HG02610 (cell line): ENCODE data around the gene SESN3.
"Not testable (repeated sequence)": the region's sequence is repeated elsewhere in the genome, so short reads cannot be mapped to it uniquely, and the experiment has no call there.

Source experiments
- ATAC-seq: cut with Tn5 transposase; IDR thresholded peaks from one replicate; pipeline ENCODE4 v1.9.1; 2021; ENCODE audit warnings: mild to moderate bottlenecking, moderate library complexity; ENCODE audit not compliant: unreplicated experiment

The SESN3 gene

DNA sequence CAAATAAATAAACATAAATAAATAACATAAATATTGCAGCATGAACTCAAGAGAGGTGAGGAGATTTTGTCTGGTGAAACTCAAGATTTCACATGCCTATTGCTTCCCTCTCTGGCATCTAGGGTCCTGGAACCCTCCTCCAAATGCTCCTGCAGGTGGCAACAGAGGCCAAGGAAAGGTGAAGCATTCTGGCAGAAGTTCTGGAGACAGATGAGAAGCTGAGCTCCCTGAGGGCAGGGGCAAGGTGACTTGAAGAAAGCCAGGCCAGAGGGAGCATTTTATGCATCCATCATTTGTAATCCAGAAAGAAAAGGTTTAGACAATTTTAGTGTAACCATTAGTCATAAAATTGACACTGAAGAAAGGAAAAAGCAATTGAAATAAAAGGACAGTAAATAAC, 76.5 kb downstream of the SESN3 start:
- no peak for ATAC-seq

DNA sequence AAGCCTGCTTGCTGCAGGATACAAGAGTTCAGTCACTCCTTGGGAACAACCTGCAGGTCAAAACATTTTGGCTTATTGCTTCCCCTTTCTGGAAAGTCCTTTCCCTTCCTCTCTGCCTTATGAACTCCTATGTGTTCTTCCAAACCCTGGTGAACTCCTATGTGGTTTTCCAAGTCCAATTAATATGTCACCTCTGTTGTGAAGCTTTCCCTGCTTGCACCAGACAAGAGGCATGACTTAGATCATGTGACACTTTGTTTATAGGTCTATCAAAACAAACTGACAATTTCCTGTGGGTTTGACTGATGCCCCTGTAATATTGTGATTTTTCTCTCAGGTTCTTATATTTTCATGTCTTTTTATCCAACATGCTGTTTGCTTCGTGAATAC, 77.2 kb downstream of the SESN3 start:
- ATAC-seq, result no peak

DNA sequence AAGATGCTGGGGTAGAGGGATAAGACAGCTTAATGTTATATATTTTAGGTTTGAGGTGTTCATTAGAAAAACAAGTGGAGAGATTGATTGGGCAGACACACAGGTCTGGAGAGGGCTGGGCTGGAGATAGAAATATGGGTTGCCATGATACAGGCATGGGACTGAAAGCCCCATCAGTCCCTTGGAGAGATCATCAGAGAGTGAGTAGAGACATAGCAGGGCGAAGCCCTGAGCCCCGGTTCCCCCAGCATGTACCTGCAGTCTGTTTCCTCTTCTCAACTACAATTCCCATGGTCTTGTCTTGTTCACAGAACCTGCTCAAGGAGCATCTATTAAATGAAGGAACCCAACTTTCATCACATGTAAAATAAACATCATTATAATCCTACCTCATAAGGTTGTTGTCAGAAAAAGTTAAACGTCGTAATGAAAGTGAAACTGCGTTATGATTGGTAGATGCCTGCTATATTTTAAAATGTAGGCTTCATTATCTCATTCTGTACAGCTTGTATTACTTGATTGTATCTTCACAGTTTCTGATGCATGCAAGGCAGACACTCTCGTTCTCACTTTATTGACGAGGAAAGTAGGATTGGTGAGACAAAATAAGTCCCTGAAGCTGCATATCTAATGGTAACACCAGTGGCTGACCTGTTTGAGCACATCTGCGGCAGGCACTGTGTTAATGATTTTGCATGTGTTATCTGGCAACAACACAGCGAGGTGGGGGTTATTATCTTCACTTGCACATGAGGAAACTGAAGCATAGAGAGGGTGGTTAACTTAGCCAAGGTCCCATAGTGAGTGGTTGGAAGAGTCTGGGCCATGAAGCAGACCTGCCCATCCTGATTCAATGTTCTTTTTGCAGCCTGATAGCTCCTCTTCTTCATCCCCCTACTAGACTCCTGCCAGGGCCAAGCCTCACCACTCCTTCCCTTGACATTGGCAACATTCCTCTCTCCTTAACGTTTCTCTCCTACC, 77.8 kb downstream of the SESN3 start:
- no peak for ATAC-seq

DNA sequence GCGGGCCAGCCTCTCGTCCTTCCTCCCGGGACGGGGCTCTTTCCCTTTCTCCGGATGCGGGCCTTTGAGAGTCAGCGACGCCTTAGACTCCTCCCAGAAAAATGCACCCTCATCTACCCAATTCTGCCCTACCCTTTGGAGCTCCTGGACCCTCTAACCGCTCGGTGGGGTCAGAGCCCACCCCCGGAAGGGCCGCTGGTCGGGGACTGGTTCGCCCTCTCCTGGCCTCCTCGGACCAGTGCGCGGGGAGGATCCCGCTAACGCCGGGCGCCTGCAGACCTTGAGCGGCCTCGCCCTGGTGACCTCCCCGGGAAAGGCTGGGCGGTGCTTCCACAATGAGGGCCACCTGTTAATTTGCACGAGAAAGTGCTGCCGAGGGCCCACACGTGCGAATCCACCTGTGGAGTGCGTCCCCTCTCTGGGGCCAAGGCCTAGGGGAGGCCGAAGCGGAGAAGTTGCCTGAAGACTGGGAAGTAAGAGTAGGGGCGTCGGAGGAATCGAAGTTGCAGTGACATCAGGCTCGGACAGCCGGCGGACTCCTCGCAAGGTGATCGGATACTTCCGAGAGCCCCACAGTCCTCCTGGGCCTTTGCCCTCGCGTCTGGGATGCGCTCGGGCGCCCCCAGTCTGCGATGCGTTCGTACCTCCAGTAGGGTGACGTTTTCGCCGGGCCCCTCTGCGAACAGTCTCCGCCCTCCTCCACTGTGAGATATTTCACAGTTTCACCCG, 79.9 kb downstream of the SESN3 start:
- peak; percentile 87 for ATAC-seq

DNA sequence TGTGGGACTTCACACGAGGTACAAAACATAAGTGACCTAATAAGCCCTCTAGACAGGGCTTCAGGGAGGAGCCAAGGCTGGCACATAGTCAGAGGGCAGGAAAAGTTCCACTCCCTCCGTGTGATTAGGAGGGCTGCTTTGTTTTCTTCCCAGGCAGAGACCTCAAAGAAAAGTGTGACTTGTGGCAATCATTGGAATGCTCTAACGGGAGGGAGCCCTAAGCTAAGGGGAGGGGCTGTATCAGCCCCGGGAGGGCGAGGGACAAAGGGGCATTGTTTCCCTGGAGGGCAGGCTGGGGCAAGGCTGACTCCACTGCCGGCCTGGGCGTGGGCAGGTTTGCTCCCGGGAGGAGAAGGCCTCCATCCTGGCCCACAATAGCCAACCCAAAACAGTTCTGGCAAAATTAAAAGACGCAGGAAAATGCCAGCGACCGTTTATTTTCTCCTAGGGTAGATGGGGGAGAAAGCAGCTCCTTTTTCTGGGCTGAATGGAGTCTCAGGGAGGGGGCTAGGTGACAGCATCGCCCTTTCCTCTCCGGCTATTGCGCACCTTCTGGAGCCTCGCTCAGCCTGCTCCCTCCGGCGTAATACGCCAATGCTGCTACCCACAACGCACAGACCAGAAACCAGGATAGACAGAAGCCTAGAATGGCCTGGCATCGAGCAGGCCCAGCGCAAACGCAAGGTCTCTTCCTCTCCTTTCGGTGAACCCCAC, 81.2 kb downstream of the SESN3 start:
- ATAC-seq, result no peak

DNA sequence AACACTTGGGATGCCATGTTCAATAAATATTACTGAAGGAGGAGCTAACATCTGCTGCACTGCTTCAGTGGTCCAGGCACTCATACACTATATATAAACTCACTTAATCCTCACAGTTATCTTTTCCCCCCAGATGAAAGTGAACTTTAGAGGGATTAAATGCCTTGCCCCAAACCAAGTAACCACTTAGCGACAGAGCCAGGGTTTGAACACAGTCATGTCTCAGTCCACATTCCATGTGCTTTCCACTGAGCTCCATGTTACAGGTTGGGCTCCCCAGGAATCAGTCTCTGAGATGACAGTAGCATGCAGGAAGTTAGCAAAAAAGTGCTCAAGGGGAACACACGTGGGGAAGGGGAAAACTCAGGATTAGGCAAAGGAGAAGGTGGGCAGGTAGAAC, 82.1 kb downstream of the SESN3 start:
- ATAC-seq, result no peak

DNA sequence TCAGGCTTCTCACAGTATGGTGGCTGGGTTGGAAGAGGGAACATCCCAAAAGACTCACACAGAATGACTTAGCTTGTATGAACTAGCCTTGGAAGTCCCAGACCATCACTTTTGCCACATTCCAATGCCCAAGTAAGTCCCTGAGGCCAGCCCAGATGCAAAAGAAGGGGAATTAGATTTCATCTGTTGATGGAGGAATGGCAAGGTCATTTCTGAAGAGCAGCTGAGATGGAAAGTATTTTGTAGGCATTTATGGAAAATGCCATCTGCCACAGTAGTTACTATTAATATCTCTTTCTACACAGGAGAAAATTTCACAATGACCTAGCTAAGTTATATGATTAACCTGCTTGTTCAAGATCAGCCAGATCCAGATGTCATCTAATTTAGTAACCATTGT, 82.6 kb downstream of the SESN3 start:
- ATAC-seq, result no peak

DNA sequence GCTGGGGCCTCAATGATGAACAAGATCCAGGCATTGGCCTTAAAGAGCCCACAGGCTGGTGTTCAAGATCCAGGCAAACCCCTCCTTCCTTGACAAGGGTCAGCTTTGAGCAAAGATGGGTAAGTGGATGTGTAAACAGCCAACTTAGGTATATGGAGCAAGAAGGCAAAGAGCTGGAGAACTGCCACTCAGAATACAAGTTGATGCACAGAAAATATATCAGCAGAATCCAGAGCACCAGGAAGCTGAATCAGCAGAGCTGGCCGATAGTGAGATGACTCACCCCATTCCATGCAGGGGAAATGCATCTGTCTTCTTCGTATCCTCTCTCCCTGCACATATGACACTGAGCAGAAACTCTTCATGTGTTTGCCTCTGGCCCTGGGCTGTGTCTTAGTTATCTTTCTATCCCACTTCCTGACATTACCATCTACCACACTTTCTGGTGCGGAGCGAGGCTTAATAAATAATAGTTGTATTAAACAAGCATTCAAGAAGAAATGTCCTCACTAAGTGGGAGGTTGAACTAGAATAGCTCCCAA, 83.6 kb downstream of the SESN3 start:
- no peak for ATAC-seq

DNA sequence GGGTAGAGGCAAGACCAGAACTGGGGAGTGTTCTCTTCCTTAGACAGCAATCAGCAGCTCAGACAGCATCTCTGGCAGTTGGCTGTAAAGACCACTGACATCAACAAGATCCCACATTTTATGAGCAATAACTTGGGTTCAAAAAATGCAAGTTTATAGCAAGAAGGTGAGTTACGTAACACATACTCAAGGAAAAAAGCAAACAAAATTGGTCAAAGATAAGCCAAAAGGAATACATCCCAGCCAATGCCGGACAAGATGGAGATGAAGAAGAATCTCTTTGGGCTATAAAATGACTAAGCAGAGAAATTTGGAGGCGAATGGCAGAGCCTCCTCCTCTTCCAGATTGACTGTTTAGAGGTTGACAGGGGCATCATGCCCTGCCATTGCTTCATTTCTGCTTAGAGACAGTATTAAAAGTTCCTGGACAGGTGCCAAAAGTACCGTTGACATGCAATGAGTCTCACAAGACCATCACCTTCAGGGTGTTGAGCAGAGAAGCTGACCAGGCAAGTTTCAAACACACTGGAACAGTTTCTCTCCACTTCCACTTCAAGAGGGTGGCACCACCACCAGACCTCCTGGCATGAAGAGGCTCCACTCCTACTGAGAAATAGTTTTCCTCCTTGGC, 85.5 kb downstream of the SESN3 start:
- ATAC-seq, result no peak

DNA sequence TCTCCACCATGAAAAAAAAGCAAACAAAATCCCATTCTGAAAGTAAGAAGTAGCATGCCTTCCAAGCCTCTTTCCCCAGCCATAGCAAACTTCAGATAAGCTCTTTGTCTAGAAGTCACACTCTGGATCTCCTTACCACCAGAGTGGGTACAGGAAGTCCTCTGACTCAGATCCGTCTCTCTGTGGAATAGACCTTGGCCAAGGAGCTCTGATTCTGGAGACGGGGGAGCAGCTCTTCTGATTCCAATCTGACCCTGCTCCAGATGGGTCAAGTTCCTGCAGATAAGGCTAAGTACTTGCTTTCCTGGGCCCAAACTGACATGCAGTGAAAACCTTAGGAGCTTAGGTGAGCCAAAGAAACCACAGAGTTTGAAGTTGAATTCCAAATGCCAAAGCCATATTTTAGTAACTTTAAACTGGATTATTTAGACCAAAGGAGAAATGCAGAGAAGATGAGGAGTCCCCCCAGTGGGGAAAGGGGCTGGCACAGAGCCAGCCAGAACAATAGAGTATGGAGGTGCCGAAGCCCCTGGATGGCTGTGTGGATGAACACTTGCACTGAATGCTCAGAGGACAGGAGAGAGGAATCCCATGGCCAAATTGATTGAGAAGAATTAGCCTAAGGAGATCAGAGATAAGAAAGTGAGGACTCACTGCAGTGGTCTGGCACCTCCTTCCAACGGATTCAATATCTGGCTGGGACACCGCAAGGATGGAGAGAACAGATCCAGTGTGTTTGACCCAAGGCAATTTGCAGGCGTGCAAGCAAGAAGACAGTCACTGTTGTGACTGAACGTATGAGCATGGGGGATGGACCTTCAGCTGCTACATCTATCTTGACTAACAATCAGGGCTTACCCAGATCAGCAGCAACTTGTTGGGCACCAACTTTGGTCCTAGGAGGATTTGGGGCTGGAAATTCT, 86.4 kb downstream of the SESN3 start:
- no peak for ATAC-seq

DNA sequence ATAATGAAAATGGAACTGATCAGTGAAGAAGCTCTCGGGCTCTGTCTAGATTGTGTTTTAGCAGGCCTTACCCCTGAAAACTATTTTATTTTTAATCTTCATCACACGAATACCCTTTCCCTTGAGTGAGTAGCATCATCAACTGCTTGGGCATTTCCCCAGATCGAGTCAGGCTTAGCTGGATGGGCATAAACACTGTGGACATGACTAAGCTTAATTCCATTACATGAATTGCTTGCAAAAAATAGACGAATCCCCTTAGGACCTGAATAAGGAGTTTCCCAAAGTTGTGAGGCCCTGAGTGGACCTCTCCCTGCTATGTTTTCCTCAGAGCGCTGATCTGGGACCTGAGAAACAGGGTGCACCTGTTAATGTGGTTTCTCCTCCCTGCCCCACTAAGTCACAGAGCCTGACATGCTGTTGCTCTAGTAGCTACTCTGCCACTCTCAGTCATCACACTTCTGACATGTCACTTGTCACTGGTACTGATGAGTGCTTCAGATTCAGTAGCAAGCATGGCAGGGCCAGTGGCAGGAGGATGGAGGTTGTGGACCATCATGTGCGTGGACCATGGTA, 87.8 kb downstream of the SESN3 start:
- ATAC-seq, result no peak

DNA sequence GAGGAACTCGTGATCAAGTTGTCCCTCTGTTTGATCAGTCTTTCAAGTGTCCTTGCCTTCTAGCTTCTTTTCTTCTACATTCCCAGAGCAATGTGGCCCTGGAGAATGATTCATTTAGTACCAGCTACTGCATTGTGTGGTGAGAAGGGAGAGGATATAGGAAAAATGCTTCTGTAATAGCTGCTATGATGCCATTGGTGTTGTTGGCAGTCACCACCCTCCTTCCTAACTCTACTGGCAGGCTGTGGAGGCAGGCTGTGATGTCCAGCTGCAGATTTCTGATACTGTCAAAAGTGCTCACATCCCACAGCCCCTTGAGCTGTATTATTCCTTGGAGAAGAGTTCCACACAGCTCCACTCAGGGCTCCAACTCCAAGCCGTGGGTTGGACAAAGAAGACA, 88.6 kb downstream of the SESN3 start:
- ATAC-seq, result no peak

DNA sequence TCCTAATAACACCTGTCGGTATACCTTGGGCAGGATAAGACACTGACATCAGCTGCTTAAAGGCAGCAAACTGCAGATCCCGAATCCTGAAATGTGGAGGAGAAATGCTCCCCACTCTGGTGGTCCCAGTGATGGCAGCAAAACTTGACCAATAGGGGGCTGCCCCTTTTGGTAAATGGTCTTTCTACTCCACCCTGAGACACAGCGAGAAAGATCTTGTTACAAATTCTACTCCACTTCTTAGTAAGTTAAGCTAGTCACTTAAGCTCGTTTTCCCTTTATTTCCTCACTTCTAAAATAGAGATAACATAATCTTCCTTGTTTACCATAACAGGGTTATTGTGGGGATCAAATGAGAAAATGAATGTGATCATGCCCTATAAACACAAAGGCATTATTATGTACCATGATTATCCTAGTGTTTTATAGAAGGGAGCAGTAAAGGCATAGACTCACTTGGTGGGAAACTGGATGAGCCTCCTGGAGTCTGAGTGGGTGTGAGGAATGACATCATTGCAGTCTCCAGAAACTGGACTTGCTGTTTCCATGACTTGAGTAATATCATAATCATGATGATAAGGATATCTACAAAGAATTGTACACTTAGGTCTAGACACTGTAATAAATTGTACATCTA, 90.5 kb downstream of the SESN3 start:
- no peak for ATAC-seq

DNA sequence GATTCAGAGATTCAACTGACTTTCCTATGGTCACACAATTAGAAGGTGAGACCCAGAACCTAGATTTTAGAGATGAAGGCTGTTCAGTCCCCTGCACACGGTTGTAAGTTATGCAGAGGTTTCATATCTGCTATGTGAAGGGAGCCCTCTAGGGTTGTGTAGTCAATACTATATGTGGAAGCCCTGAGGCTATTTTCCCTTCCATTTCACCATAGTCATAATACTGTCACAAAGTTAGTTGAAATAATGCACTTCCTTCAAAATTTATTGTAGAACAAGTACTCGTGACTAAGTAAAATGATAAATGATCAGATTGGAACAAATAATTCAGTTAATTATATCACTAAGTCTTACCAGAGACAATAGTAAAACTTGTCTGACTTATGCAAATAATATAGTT, 92.6 kb downstream of the SESN3 start:
- peak; percentile 73 for ATAC-seq

DNA sequence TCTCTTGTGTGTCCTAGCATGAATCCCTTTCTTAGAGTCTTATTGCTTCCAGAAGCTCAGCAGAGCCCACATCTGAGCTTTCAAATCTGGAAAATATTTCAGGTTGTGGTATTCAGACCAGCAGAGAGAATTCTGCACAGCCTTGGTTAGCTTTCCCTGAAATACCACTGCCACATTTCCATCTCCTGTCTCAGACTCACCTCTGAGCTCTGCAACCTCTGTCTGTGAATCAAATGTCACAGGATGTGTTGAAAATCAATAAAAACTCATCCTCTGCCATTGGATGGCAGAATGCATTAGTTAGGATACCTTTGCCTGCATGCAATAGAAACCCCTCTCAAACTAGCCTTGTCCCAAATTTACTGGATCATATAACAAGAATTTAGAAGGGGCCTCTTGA, 93.7 kb downstream of the SESN3 start:
- ATAC-seq, result no peak

DNA sequence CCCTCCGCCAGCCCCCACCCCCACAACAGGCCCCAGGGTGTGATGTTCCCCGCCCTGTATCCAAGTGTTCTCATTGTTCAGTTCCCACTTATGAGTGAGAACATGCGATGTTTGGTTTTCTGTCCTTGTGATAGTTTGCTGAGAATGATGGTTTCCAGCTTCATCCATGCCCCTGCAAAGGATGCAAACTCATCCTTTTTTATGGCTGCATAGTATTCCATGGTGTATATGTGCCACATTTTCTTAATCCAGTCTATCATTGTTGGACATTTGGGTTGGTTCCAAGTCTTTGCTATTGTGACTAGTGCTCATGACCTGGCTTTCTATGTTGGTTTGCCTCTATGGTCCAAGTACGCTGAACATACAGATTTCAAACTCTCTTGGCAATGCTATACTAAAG, 94.3 kb downstream of the SESN3 start:
- ATAC-seq, result not testable (repeated sequence)

DNA sequence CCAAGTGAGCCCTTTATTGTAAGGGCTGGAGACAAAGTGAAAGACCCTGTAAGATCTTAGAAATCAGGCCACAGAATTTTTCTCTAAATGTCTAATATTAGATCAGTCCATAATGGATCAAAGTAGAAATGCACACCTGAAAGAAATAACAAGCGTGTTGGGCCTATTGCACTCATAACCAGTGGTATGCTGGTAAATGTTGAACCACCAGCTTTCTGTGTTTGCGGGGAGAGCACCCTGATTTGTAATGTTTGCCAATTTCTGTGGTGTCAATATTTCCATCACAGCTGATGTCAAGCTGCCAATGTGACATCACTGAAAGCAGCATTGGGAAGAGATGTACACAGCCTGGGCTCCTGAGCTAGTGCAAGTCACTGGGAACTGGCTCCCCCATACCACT, 95.1 kb downstream of the SESN3 start:
- ATAC-seq, result no peak

DNA sequence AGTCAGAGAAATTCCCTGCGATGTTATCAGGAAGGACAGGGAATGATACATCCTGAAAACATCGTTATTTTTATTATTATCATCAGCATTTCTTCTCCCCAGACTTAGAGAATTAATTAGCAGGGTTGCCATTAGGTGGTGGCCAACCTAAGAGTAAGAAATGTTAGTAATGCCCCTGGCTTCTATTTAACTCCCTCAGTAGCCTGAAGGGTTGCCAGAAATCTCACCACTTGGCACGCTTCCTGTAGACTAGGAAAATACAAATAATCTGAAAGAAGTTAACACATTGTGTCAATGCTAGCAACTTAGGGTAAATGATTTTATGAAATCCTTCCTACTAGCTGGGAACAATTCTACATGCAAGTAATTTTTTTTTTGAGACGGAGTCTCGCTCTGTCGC, 95.8 kb downstream of the SESN3 start:
- ATAC-seq, result no peak

DNA sequence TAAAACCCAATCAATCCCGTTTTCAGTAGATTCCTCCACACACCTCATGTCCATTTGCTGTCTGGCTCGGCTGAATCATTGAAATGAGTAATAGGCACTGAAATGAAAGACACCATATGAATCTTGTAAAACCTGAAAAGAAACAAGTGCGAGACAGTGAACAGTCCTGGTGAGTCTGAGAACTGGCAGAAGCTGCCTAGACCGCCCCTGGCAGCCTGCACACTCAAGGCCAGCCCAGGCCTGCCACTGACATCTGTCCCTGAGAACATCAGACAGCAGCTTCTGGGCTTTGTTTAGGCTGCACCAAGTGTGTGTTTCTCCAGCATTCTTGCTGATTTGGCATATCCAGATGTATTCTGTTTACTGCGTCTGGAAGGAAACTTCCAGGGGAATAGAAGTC, 96.5 kb downstream of the SESN3 start:
- no peak for ATAC-seq
